BJ (cell line): Measurements from ENCODE around the gene LRRC45. TPM values are rescaled to one million over a fixed set of nuclear protein-coding genes. Genes with fewer than 3 reads are reported as not detected.

Experiments used
- CTCF ChIA-PET: fragments of 350-600 bp; formaldehyde crosslinking; extraction: SDS; loops from one replicate; lab custom pipeline; 2021; ENCODE audit warnings: antibody characterized with exemption, inconsistent platforms; lab: Yijun Ruan, JAX
- POLR2A ChIA-PET: fragments of 300-600 bp; sonication (Branson Sonifier 250); formaldehyde crosslinking; extraction: SDS; loops from one replicate; lab custom pipeline; 2021; ENCODE audit warnings: antibody characterized with exemption; lab: Charles Lee
- DNase-seq: peaks from one replicate; pipeline ENCODE4 v3.0.0-alpha.2; 2011; ENCODE audit warnings: low read depth
- H3K27me3 ChIP-seq: 2 replicates; pipeline ENCODE4 v1.6.0; 2011; ENCODE audit warnings: low read length; ENCODE audit not compliant: control insufficient read depth, insufficient read depth
- H3K36me3 ChIP-seq: 2 replicates; pipeline ENCODE4 v1.5.1; 2011; ENCODE audit warnings: low read length; ENCODE audit not compliant: control insufficient read depth, insufficient read depth
- H3K4me3 ChIP-seq: 2 replicates; pipeline ENCODE4 v1.5.1; 2011; ENCODE audit warnings: low read depth, mild to moderate bottlenecking, control low read depth, low read length
- polyA plus RNA-seq: library from polyadenylated mRNA; depleted of rRNA; stranded (reverse); fragments of >200 nt; gene quantifications from 2 replicates; pipeline ENCODE4 v1.2.3, GENCODE V29; 2011
- TF ChIP-seq, protein P1 (sequence below): IDR thresholded peaks from 2 replicates; pipeline ENCODE4 v1.5.1; 2011; ENCODE audit warnings: low read depth, mild to moderate bottlenecking, control low read depth, inconsistent platforms, low read length, moderate library complexity; ENCODE audit not compliant: insufficient read depth

Gene LRRC45
- polyA plus RNA-seq, 1 experiment: 6.0 TPM

DNA sequence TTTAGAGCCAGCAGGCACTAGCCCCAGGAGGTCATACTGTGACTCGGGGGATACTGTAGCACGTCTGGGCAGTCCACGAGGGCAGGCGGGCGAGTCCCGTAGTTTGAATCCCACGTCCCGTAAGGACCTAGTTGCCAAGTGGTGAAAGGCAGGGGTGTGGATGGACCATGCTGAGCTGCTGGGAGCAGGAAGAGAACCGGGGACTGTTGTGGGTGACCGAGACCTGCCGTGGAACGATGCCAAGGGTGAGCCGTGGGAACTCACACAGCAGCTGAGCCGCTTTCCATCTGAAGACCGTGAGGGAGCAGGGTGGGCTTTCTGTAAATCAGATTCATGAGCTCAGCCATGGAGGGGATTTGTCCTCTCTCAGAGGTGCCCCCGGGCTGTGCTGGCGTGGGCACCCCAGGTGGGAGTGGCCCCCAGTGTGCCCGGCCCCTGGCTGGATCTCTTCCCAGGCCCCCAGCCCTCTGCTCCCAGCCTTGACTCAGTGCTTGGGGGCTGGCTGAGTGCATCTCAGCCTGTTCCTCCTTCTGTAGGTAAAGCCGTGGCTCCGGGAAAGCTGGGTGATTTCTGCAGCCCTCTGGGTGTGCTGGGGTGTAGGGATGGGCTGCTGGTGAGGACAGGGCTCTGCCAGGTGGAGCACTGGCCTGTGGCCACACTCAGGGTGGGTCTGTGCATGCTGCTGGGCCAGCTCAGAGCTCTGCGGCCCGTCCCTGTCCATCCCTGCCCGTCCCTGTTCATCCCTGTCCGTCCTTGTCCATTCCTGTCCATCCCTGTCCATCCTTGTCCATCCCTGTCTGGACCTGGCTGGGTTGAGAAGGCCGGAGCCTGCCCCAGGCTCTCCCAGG lies 32.0 kb upstream of the LRRC45 start:
- H3K27me3 ChIP-seq: no peaks in the 10 kb centered on the region
- no peak for DNase-seq
- H3K4me3 ChIP-seq: no peak overlapping the region
- POLR2A ChIA-PET: interaction anchor here (1.0 kb wide), 1 partner anchor 13 kb away, joined by 4 read pairs; no protein-coding TSS in a partner anchor
- TF ChIP-seq, protein P1, sequence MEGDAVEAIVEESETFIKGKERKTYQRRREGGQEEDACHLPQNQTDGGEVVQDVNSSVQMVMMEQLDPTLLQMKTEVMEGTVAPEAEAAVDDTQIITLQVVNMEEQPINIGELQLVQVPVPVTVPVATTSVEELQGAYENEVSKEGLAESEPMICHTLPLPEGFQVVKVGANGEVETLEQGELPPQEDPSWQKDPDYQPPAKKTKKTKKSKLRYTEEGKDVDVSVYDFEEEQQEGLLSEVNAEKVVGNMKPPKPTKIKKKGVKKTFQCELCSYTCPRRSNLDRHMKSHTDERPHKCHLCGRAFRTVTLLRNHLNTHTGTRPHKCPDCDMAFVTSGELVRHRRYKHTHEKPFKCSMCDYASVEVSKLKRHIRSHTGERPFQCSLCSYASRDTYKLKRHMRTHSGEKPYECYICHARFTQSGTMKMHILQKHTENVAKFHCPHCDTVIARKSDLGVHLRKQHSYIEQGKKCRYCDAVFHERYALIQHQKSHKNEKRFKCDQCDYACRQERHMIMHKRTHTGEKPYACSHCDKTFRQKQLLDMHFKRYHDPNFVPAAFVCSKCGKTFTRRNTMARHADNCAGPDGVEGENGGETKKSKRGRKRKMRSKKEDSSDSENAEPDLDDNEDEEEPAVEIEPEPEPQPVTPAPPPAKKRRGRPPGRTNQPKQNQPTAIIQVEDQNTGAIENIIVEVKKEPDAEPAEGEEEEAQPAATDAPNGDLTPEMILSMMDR: no peak
- CTCF ChIA-PET: interaction anchor here (0.6 to 2.6 kb wide), 7 partner anchors 8 to 31 kb away, joined by 3 to 16 read pairs (median 3); partner anchors contain the start of gene NOTUM
- peaks cover 4% of the 10 kb centered on the region for H3K36me3 ChIP-seq

DNA sequence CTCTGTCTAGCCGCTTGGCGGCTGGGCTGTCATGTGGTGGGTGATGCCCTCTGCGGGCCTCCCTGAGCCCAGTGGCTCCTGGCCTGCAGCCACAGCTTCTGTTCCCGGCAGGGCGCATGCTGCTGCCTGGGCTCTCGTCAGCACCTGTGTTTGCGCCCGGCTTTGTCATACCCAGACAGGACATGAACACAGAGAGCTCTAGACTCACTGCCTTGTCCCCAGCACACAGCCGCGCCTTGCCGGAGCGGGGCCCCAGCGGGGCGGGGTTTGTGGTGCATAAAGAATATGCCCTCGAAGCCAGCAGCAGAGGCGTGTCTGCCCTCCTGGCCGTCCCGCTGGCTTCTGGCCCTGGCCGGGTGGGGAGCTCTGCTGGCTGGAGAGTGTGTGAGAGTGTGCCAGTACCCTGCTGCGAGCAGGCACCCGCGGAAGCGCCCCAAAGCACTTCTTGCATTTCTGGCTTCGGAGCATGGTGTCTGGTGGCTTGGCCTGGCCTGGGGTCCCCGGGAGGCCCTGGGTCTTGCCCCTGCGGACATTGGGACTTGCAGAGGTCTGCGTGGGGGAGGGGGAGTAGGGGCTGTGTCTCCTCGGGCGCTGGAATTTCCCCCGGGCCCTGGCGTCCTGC lies 31.3 kb upstream of the LRRC45 start:
- TF ChIP-seq, protein P1: no peak
- H3K36me3 ChIP-seq: peaks cover 3% of the 10 kb centered on the region; the same call in 1 of the 2 replicates
- ChIA-PET POLR2A (interaction anchor here (1.0 kb wide), 1 partner anchor 12 kb away, joined by 4 read pairs; no protein-coding TSS in a partner anchor), CTCF (interaction anchor here (0.6 to 2.6 kb wide), 5 partner anchors 9 to 32 kb away, joined by 3 to 16 read pairs (median 4); partner anchors contain the start of gene NOTUM)
- DNase-seq: no peak
- H3K4me3 ChIP-seq: no peak overlapping the region
- no peaks in the 10 kb centered on the region for H3K27me3 ChIP-seq

GRCh38 chr17:81992306-81993102 lies 30.6 kb upstream of the LRRC45 start:
- Histone ChIP-seq H3K36me3 (peaks cover 3% of the 10 kb centered on the region; the same call in 1 of the 2 replicates), H3K4me3 (no peak overlapping the region), H3K27me3 (no peaks in the 10 kb centered on the region)
- DNase-seq: no peak
- ChIA-PET POLR2A (interaction anchor here (1.0 kb wide), 1 partner anchor 11 kb away, joined by 4 read pairs; no protein-coding TSS in a partner anchor), CTCF (interaction anchor here (1.1 to 2.6 kb wide), 4 partner anchors 9 to 32 kb away, joined by 3 to 16 read pairs (median 4); partner anchors contain the start of gene NOTUM)
- TF ChIP-seq, protein P1: no peak

DNA sequence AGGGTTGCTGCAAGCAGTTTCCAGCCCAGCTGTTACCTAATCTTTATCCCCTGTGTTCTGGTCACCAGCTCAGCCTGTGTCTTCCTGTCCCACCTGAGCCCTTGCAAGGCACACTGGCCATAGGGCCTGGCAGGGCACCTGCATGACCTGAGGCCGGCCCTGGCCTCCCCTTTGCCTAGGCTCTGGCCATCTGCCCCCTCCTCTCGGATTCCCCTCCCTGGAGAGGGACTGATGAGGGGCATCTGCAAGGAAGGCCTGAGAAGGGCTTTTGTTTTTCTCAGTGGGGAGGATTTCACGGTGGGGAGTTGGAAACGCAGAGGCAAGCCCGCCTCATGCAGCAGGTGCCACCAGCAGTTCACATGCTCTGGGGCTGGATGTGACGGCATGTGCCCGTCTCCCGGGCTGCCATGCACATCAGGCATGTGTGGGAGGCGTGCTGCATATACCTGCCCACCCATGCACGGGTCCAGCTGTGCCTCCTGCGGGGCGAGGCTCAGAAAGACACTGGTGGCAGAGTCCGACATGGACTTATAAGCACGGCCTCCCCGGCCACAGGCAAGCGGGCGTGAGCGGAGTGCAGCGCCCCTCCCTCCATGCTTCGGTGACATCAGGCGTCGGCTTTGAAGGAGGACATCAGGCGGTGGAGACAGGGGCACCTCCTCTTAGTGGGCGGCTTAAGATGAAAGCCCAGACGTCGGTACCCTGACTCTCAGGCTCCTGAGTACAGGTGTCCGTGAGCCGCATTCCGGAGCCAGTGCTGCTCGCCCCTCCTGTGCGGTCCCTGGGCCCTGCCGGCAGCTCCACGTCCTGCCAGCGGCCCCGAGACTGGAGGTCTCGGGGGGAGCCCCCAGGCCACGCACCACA lies 29.1 kb upstream of the LRRC45 start:
- no peaks in the 10 kb centered on the region for H3K27me3 ChIP-seq
- CTCF ChIA-PET: interaction anchor here (1.5 kb wide), 1 partner anchor 35 kb away, joined by 6 read pairs; no protein-coding TSS in a partner anchor
- H3K36me3 ChIP-seq: peaks cover 3% of the 10 kb centered on the region; the same call in 1 of the 2 replicates
- no peak for DNase-seq
- POLR2A ChIA-PET: no interaction called here
- TF ChIP-seq, protein P1: no peak
- no peak overlapping the region for H3K4me3 ChIP-seq
